Subcutaneous adipose tissue (tissue), 4 donors: ENCODE results near the gene SRPRA. TPM values are rescaled to one million over a fixed set of nuclear protein-coding genes. Genes with fewer than 3 reads are reported as not detected.

Source experiments
- total RNA-seq, 4 donors: library from RNA; depleted of rRNA; stranded (reverse); fragments of >200 nt; gene quantifications; one replicate each; pipeline ENCODE4 v1.1.0, GENCODE V29; 2016
- TF ChIP-seq, protein P1 (sequence below): fragments of 450-650 bp; IDR thresholded peaks from one replicate; pipeline ENCODE4 v1.5.1; 2016; ENCODE audit warnings: low read depth, mild to moderate bottlenecking, control low read depth, antibody characterized with exemption, moderate library complexity

SRPRA gene
- total RNA-seq, 4 donors from 2014 or later = 57.5 to 93.4 (median 63.4) TPM

DNA sequence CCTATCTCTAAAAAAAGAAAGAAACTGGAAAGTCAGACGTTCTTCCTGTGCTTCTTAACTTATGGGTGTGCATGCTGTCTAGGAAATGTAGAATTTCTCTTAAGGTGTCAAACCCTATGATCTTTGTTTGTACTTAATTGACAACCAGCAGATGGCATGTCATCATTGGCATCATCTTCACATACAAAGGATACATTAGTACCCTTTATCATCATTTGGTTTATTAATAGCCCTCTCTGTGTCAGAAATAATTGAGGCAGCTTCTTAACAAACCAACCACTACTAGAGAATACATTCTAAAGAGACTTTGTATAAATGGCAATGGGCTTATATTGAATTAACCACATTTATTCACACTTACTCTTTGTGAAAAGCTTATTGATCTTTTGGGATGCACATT is 13.9 kb downstream of the SRPRA start:
- TF ChIP-seq, protein P1, sequence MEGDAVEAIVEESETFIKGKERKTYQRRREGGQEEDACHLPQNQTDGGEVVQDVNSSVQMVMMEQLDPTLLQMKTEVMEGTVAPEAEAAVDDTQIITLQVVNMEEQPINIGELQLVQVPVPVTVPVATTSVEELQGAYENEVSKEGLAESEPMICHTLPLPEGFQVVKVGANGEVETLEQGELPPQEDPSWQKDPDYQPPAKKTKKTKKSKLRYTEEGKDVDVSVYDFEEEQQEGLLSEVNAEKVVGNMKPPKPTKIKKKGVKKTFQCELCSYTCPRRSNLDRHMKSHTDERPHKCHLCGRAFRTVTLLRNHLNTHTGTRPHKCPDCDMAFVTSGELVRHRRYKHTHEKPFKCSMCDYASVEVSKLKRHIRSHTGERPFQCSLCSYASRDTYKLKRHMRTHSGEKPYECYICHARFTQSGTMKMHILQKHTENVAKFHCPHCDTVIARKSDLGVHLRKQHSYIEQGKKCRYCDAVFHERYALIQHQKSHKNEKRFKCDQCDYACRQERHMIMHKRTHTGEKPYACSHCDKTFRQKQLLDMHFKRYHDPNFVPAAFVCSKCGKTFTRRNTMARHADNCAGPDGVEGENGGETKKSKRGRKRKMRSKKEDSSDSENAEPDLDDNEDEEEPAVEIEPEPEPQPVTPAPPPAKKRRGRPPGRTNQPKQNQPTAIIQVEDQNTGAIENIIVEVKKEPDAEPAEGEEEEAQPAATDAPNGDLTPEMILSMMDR = no peak

DNA sequence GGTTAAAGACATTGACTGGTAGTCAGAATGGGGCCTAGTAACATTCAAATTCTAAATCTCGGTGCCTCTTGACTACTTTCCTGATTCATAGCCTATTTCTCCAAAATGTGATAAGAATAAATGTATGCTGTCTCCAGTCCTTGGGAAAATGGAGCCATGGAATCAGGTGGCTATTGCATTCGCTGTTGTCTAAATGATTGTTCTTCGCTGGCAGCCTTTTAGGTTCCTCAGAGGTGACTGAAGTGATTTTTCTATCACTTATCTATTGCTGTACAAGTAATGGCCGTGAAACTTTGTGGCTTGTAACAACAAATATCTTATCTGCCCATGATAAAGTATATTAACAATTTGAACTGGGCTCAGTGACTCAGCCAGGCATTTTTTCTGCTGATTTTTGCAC is 15.4 kb downstream of the SRPRA start:
- TF ChIP-seq, protein P1 = no peak

DNA sequence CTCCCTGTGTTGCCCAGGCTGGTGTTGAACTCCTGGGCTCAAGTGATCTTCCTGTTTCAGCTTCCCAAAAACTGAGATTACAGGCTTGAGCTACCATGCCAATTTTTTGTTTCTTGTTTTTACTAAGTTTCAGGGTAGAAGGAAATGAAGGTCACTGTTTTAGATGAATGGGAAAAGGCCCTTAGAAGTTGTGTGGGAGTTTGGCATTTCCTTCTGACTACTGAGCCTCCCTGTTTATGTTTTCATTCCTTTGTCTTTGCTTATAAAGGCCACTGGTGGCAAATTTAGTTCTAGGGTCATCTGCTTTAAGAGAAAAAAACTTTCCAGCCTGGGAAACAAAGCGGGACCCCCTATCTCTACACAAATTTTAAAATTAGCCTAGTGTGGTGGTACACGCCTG is 22.1 kb downstream of the SRPRA start:
- TF ChIP-seq, protein P1 = no peak

DNA sequence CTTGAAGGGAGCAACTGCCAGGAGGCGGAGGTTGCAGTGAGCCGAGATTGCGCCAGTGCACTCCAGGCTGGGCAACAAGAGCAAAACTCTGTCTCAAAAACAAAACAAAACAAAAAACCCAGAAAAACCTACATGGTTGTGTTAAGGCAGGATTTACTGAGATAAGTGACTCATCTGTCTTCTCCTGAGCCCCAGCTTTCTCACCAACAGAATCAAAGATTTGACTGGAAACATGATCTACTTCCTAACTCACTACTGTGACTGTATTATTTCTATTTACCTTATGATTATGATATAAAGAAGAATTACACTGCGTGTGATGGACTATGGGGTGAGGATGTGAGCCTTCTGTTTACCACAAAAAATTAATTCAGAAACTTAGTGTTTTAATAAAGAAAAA is 35.3 kb downstream of the SRPRA start:
- TF ChIP-seq, protein P1 = no peak

DNA sequence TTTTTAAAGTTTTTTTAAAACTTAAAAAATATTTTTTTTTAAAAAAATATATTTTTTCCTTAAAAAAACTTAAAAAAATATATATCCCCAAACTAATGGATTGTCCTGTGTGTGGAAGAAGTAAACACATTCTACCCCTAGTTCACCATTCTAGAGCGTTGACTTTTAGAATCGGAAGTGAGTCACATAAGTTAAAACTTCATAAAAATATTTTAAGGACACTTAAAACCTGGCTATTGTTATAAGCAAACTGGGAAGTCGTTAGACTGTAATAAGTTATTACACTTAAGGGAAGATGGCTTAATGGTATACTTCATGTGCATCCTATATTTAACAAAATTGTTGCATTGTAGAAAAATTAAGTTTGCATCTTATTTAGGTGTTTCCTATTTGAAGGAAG is 36.0 kb downstream of the SRPRA start:
- TF ChIP-seq, protein P1 = no peak

DNA sequence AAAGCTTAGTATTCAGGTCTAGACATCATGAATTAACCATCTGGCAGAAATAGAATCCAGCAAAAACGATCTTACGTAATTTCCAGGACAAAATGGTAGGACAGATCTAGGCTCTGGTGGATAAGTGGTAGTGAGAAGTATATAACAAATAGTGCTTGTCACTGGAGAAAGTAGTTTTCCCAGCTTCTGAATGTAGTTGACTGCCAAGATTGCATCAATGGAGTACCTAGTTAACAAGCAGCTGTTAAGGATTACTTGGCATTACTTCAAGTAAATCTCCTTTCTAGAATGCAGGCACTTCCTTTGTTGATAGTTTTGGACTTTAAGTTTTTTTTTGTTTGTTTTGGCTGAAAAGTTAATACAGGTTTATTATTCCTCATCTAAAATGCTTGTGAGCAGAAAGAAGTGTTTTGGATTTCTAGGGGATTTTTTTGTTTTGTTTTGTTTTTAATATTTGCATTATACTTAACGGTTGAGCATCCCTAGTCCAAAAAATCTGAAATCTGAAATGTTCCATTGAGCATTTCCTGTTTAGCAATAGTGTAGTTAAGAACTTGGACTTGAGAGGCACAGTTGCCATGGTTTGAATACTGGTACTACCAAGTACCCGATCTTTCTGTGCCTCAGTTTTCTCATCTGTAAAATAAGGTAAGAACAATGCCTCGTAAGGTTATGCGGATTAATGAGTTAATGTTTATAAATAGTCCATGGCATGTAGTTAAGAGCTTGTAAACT is 36.8 kb downstream of the SRPRA start:
- TF ChIP-seq, protein P1 = no peak

DNA sequence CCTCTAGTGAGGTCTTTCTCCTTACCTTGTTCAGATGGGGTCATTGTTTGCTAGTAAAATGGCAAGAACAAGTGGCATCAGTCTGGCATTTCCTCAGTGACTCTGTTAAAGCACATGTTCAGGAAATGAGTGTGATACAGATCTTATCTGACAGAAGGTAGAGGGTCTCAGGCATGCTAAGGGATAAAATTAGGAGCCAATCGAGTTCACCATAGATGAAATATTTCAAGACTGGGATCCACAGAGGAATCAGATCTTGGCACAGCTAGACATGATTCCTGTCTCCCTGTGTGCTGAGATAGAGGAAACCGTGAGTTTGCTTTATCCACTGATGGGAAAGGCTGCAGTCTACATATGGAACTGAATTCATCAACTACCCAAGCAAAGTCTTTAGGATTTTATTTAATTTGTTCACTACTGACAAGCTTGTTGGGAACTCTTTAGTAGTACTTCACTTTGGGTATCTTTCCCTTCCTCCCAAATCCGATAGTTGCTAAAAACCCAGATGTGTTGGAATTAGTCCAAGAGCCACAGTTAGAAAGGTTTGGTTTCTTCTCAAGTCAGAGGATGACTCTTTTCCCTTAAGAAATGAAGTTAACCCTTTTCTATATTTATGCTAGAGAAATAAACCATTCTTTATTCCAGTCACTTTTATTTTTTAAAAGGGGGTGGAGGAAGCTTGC is 38.7 kb downstream of the SRPRA start:
- TF ChIP-seq, protein P1 = no peak
